Fibroblast of lung (primary cell): ENCODE data around the gene FTHL17.

Experiments
- CTCF ChIP-seq, 2 donors: IDR thresholded peaks in 1 of 2; conservative IDR thresholded peaks in 1 of 2; 1 replicate in 1 of 2; 2 replicates in 1 of 2; pipeline ENCODE4 v1.5.1; 2011 to 2012; ENCODE audit warnings: low read length in 2 of 2, control low read depth in 1 of 2, inconsistent platforms in 1 of 2, low read depth in 1 of 2, mild to moderate bottlenecking in 1 of 2
- EZH2 ChIP-seq: IDR thresholded peaks from 2 replicates; pipeline ENCODE4 v1.5.1; 2012; ENCODE audit warnings: low read length, control low read depth, mild to moderate bottlenecking; ENCODE audit errors: missing control alignments

- TF ChIP-seq CTCF (conservative IDR thresholded peaks at IDR 0.05 in 1 of 2, IDR thresholded peaks at IDR 0.05 in 1 of 2; ENCODE audit: low read depth in 1 of 2, low read length in 2 of 2) (no peak), EZH2 (no peak)
Measured at GRCh38 chrX:31071725-31072124, at the start of gene FTHL17.
